AG09319 (cell line): ENCODE results near the gene MRE11.
"Not testable (repeated sequence)": the region's sequence is repeated elsewhere in the genome, so short reads cannot be mapped to it uniquely, and the experiment has no call there.

Experiments used
- DNase-seq: peaks from one replicate; pipeline ENCODE4 v3.0.0-alpha.2; 2010; ENCODE audit warnings: low read depth; ENCODE audit errors: extremely low read depth
- TF ChIP-seq, protein P1 (sequence below): IDR thresholded peaks from 2 replicates; pipeline ENCODE4 v1.5.1; 2011; ENCODE audit warnings: low read depth, mild to moderate bottlenecking, inconsistent platforms, low read length, moderate library complexity

Gene MRE11

DNA sequence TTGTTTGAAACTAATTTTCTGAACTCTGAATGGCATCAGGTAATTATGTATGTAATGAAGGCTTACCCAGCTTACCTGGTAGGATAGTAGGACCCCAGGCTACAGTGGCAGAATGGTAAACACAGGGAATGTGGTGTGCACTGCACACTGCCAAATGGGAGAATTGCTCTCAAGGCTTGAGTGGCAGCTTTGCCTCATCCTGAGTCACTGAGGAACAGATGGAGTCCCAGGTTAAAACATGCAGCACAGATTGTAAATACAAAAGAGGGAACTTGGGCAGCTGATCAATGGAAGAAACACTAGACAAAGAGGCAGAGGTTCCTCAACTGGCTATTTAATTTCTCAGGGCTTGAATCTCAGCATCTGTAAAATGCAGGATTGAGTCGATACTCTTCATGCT is 116.8 kb downstream of the MRE11 start:
- DNase-seq: no peak
- TF ChIP-seq, protein P1, sequence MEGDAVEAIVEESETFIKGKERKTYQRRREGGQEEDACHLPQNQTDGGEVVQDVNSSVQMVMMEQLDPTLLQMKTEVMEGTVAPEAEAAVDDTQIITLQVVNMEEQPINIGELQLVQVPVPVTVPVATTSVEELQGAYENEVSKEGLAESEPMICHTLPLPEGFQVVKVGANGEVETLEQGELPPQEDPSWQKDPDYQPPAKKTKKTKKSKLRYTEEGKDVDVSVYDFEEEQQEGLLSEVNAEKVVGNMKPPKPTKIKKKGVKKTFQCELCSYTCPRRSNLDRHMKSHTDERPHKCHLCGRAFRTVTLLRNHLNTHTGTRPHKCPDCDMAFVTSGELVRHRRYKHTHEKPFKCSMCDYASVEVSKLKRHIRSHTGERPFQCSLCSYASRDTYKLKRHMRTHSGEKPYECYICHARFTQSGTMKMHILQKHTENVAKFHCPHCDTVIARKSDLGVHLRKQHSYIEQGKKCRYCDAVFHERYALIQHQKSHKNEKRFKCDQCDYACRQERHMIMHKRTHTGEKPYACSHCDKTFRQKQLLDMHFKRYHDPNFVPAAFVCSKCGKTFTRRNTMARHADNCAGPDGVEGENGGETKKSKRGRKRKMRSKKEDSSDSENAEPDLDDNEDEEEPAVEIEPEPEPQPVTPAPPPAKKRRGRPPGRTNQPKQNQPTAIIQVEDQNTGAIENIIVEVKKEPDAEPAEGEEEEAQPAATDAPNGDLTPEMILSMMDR: no peak

DNA sequence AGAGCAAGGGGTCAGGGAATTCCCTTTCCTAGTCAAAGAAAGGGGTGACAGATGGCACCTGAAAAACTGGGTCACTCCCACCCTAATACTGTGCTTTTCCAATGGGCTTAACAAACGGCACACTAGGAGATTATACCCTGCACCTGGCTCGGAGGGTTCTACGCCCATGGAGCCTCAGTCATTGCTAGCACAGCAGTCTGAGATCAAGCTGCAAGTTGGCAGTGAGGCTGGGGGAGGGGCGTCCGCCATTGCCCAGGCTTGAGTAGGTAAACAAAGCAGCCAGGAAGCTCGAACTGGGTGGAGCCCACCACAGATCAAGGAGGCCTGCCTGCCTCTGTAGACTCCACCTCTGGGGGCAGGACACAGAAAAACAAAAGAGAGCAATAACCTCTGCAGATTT is 123.1 kb downstream of the MRE11 start:
- not testable (repeated sequence) for DNase-seq
